ENCODE results near the gene TFEB.

The TFEB gene

DNA sequence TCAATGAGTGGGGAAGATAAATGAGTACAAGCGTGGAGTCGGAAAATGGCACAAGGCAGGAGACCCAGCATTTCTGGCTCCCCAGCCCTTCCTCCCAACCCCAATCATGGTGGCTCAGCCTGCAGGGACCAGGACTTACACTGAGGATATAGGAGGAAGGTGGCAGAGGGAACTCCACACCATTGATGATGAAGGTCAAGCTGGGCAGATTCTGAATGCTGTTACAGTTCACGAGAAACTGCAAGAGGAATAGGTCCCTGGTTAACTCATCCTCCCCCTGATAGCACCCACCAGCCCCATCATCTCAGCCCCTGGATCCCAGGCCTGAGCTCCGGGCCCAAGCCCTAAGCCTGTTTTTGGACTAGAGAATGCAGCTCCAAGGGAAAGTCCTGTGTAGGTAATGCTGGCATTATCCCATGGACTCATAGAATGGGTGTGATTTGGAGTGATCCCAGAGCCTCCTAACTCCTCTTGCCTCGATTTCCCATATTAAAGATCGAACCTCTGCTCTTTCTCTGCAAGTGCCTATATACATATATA lies 2.3 kb upstream of the TFEB start:
- no peak for TF ChIP-seq POLR2A (IDR thresholded peaks at IDR 0.05; ENCODE audit: low read depth, low read length)
- FAIRE-seq (no peak), DNase-seq (ENCODE audit: insufficient read length, low spot score) (no peak)

- FAIRE-seq: no peak
- DNase-seq (ENCODE audit: insufficient read length, low spot score): no peak
- no peak for TF ChIP-seq POLR2A (IDR thresholded peaks at IDR 0.05; ENCODE audit: low read depth, low read length)
These were observed 1.6 kb upstream of the TFEB start for GRCh38 chr6:41736800-41737555.

- TF ChIP-seq POLR2A (IDR thresholded peaks at IDR 0.05; ENCODE audit: low read depth, low read length): no peak
- FAIRE-seq: no peak
- DNase-seq (ENCODE audit: insufficient read length, low spot score): no peak
These were observed 852 bp upstream of the TFEB start for GRCh38 chr6:41736186-41736733.

DNA sequence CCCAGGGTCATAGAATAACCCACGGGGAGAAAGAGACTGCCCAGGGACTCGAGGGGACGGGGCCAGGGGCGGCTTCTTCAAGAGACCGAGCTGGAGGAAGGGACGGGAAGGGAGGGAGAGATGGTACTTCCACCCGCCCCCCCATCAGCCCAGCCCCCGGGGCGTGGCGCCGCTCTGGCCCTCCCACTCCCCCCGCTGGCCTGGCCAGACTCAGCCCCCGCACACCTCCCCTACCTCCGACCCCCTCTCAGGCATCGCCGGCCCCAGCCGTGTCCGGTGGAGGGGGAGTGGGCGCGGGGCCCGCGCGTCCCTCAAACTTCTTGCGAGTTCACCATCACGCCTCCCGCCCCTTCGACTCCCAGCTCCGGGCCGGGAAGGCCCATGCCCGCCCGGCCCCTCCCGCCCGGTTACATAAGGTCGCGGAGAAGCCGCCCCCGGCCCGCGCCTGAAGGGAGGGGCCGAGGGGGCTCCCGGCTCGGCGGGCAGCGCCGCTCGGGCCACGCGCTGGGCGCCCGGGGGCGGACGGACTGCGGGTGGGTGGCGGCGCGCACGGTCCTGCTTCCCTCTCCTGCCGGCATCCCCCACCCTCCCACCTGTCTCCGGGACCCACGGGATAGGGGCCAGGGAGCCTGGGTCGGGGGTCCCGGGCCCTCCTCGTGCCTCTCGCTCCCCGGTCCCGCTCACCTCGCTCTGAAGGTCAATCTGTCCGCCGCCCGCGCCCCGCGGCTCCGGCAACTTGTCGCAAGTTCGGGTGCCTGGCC lies 562 bp downstream of the TFEB start:
- DNase-seq (ENCODE audit: insufficient read length, low spot score) (peak; percentile 80), FAIRE-seq (no peak)
- TF ChIP-seq POLR2A (IDR thresholded peaks at IDR 0.05; ENCODE audit: low read depth, low read length): no peak

DNA sequence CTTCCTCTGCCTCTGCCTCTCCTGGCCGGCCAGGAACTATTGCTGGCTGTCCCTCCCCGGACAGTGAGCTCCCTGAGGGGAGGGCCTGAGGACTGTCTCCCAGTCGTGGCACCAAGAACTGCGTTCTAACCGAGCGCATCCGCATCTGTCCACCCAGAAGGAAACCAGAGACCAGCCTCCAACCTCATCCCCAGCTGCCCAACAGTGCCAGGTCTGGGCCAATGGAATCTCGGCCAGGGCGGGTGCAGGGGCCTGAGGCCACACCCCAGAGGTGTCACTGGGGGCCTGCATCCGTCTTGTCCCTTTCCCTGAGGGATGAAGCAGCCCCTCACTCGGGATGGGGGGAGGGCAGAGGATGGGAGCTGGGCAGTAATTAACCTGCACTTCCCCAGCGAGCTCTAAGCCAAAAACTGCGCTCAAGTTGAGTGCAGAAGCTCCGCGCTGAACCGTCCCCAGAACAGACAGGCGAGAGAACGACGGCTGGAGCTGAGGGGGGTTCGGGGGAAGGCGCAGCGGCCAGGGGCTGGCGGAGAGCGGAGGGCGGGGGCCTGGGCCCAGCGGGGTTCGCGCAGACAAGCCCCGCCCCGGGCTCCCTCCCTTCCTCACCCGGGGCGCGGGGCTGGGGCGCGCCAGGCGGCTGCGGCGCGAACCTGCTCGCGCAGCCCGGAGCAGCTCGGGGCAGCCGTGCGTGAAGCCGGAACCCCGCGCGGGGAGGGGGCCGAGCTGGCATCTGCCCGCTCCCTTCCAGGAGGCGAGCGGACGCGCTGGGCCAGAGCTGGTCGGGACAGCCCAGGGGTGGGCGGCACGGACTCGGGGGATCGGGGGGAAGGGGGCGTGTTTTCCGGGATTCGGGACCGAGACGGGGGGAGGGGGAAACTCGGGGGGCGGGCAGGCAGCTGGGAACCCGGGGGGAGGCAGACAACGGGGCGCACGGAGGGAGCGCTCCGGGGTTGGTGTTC lies 1.4 kb downstream of the TFEB start:
- peak; percentile 38; the same call in 1 of the 2 replicates for TF ChIP-seq POLR2A (IDR thresholded peaks at IDR 0.05; ENCODE audit: low read depth, low read length)
- FAIRE-seq (no peak), DNase-seq (ENCODE audit: insufficient read length, low spot score) (peak; percentile 89)

GRCh38 chr6:41733360-41733706 lies 2.1 kb downstream of the TFEB start:
- DNase-seq (ENCODE audit: insufficient read length, low spot score) (no peak), FAIRE-seq (no peak)
- TF ChIP-seq POLR2A (IDR thresholded peaks at IDR 0.05; ENCODE audit: low read depth, low read length): no peak

- TF ChIP-seq POLR2A (IDR thresholded peaks at IDR 0.05; ENCODE audit: low read depth, low read length): no peak
- no peak for DNase-seq (ENCODE audit: insufficient read length, low spot score)
- no peak for FAIRE-seq
These were observed 2.6 kb downstream of the TFEB start for GRCh38 chr6:41732591-41733359.

DNA sequence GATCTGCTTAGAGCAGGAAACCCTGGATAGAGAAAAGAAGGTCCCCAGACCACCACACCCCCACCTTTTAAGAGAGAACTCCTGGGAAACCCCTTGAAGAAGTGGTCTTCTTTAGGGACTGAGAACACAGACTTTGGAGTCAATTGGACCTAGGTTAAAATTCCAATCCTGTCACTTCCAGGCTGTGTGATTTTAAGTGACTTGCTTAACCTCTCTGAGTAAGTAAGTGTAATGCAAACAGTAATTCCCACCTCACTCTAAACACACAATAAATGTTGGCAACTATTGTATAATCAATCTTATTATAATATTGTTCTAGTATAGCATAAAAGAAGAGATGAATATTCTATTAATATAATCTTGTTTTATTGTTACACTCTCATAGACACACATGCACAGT lies 3.3 kb downstream of the TFEB start:
- DNase-seq (ENCODE audit: insufficient read length, low spot score) (no peak), FAIRE-seq (no peak)
- no peak for TF ChIP-seq POLR2A (IDR thresholded peaks at IDR 0.05; ENCODE audit: low read depth, low read length)

GRCh38 chr6:41731561-41732086 lies 3.8 kb downstream of the TFEB start:
- TF ChIP-seq POLR2A (IDR thresholded peaks at IDR 0.05; ENCODE audit: low read depth, low read length): no peak
- FAIRE-seq (no peak), DNase-seq (ENCODE audit: insufficient read length, low spot score) (no peak)

DNA sequence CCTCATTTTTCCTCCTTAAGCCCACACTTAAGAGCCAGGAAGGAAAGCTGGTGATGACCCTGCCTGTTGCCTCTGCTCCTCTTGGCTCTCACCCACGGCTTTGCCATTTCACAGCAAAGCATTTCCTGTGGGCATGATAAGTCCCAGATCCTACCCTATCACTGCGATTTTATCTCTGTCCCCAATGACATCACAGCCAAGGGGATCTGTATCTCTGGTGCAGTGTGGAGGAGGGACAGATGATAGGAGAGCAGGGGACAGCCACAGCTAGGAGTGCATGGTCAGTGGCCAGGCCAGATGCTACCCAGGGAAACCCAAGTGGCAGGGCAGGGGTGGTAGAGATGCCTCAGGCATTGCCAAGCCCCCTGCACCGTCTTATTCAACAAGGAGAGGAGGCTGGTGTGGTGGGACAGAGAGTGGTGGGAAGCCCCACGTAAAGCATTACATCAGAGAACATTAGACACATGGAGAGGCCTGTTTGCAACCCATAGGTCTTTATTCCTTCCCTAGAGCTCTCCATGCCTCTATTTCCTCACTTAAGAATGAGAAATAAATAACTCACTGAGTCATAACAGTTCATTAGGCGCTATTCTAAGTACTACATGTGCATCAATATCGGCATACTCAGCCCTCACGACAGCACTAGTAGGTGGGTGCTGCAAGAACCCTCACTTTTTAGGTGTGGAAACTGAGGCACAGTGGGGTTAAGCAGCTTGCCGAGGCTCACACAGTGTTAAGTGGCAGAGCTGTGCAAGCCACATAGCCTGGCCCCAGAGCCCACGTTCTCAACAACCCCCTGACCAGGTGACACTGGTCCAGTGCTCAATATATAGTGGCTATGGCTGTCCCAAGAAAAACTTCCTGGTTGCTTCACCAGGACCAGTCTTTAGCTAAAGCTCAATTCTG lies 4.6 kb downstream of the TFEB start:
- 0 out of 2 replicates have a peak, but pooled peaks have one; percentile 26 for TF ChIP-seq POLR2A (IDR thresholded peaks at IDR 0.05; ENCODE audit: low read depth, low read length)
- FAIRE-seq: no peak
- DNase-seq (ENCODE audit: insufficient read length, low spot score): no peak

- DNase-seq (ENCODE audit: insufficient read length, low spot score) (no peak), FAIRE-seq (no peak)
- TF ChIP-seq POLR2A (IDR thresholded peaks at IDR 0.05; ENCODE audit: low read depth, low read length): no peak
These were observed 5.8 kb downstream of the TFEB start for GRCh38 chr6:41729624-41730023.

DNA sequence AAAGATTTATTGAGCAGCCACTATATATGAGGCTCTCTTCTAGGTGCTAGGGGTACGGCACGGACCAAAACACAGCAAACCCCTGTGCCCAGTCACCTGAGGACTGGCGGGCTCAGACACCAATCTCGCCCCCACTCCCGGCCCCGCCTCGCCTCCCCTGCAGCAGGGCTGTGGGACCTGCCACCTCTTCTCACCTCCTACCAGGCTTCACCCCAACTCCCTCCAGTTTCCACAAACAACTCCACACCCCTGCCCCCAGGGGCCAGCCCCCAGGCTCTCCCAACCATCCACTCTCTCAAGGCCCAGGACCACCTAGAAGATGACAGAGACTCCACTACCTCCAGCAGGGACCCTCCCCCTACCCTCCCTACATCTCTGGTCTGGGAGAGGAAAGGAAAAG lies 6.5 kb downstream of the TFEB start:
- no peak for DNase-seq (ENCODE audit: insufficient read length, low spot score)

More for the DNA sequence above, 6.5 kb downstream of the TFEB start:
- no peak for TF ChIP-seq POLR2A (IDR thresholded peaks at IDR 0.05; ENCODE audit: low read depth, low read length)
- FAIRE-seq: no peak

Data from H54 (cell line).